NK-92 treated with Interleukin-12 subunit alpha and Interleukin-12 subunit beta, amount 100 ng/mL, for 24 hours (cell line): Measurements from ENCODE around the gene BCAR1.
"Not testable (repeated sequence)": the region's sequence is repeated elsewhere in the genome, so short reads cannot be mapped to it uniquely, and the experiment has no call there.

Experiments used
- DNase-seq: peaks from one replicate; lab custom pipeline; 2025; lab: John Stamatoyannopoulos, UW

The BCAR1 gene

GRCh38 chr16:75224306-75225082 is 26.9 kb downstream of the BCAR1 start:
- DNase-seq: no peak

- not testable (repeated sequence) for DNase-seq
These were observed 28.3 kb downstream of the BCAR1 start for GRCh38 chr16:75223129-75223528.

- DNase-seq: no peak
These were observed 29.1 kb downstream of the BCAR1 start for GRCh38 chr16:75222271-75222783.

- DNase-seq: no peak
These were observed 31.6 kb downstream of the BCAR1 start for GRCh38 chr16:75219838-75220237.

GRCh38 chr16:75219088-75219487 is 32.3 kb downstream of the BCAR1 start:
- no peak for DNase-seq

- DNase-seq: no peak
These were observed 33.0 kb downstream of the BCAR1 start, which contains the start of gene CTRB1 for GRCh38 chr16:75218256-75219076. CTRB1 (plus strand) TSS chr16:75218988; CDS start chr16:75219008, 20 bp downstream.

- no peak for DNase-seq
These were observed 34.0 kb downstream of the BCAR1 start for GRCh38 chr16:75217389-75217851.

- DNase-seq: no peak
These were observed 34.8 kb downstream of the BCAR1 start for GRCh38 chr16:75216576-75216975.

GRCh38 chr16:75216127-75216526 is 35.3 kb downstream of the BCAR1 start:
- DNase-seq: no peak

- DNase-seq: not testable (repeated sequence)
These were observed 40.1 kb downstream of the BCAR1 start for GRCh38 chr16:75211286-75211685.

GRCh38 chr16:75209944-75210343 is 41.5 kb downstream of the BCAR1 start:
- DNase-seq: no peak

GRCh38 chr16:75209514-75209913 is 41.9 kb downstream of the BCAR1 start:
- DNase-seq: not testable (repeated sequence)

GRCh38 chr16:75208861-75209505 is 42.4 kb downstream of the BCAR1 start:
- DNase-seq: no peak

GRCh38 chr16:75208242-75208825 is 43.1 kb downstream of the BCAR1 start:
- no peak for DNase-seq

GRCh38 chr16:75207831-75208230 is 43.6 kb downstream of the BCAR1 start:
- DNase-seq: no peak

- DNase-seq: no peak
These were observed 44.5 kb downstream of the BCAR1 start, which contains the start of gene CTRB2 for GRCh38 chr16:75206749-75207451. CTRB2 (minus strand) TSS chr16:75207161; CDS start chr16:75207141, 20 bp downstream.

GRCh38 chr16:75205961-75206748 is 45.3 kb downstream of the BCAR1 start:
- DNase-seq: not testable (repeated sequence)

- not testable (repeated sequence) for DNase-seq
These were observed 46.0 kb downstream of the BCAR1 start for GRCh38 chr16:75205438-75205837.

GRCh38 chr16:75204905-75205304 is 46.5 kb downstream of the BCAR1 start:
- DNase-seq: not testable (repeated sequence)

GRCh38 chr16:75204410-75204758 is 47.0 kb downstream of the BCAR1 start:
- no peak for DNase-seq
